ENCODE data around the gene SERGEF.

SERGEF gene

DNA sequence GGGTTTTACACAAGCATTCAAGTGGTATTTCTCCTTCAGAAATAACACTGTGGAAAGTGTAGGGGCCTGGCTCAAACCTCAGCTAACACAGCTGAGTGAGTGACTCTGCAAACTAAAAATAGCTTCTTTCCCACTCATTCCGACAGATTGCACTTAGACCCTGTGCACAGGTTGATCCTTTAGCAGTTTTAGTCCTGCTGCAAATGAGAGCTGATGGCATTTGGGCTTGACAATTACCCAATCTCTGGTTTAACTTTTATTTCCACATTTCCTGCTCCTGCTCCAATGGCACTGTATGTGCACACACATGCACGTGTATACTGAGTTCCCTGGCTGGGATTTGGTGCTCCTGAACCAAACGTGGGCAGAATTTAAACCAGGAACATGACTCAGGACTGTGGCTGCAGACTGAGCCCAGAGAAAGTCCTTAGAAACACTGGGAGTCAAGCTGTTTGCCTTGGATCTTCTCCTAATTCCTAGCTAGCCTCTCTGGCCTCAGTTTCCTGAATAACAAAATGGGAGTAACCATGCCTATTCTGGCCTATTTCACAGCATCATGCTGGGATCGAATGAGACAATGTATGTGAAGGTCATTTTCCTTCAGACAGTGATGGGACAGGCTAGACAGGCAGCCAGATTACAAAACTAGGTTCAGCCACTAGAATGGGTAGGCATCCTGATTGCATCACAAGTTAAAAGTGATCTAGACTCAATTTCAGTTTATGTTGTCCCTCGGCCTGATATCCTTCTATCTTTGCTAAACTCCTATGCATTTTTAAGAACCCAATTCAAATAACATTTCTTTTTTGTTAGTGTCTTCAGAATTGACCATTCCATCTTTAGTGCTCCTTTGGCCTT lies 58.2 kb downstream of the SERGEF start:
- DNase-seq (ENCODE audit: low read depth in 4 of 4, low spot score in 1 of 4) = no peak

GRCh38 chr11:17952487-17952886 lies 60.4 kb downstream of the SERGEF start:
- DNase-seq (ENCODE audit: low read depth in 4 of 4, low spot score in 1 of 4) = no peak

- DNase-seq (ENCODE audit: low read depth in 4 of 4, low spot score in 1 of 4) = no peak
These were observed 61.0 kb downstream of the SERGEF start for GRCh38 chr11:17951685-17952388.

- DNase-seq (ENCODE audit: low read depth in 4 of 4, low spot score in 1 of 4) = no peak
These were observed 62.2 kb downstream of the SERGEF start for GRCh38 chr11:17950644-17951043.

DNA sequence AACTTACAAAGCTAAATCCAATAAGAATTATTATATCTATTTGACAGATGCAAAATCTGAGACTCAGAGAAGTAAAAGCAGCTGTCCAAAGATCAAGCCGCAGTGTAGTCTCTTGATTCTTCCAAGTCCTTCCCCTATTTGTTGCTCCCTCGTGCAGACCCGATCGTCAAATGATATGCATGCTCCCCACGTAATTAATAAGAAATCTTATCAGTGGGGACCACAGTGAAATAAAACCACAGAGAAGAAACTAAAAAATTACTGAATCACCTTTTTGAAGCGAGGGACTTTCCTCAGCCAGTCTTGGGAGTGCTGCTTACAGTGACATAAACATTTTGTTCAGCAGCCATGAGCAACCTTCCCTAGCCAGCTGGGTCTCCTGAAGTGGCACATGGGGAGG lies 64.6 kb downstream of the SERGEF start:
- no peak for DNase-seq (ENCODE audit: low read depth in 4 of 4, low spot score in 1 of 4)

GRCh38 chr11:17939542-17939941 lies 73.3 kb downstream of the SERGEF start:
- no peak for DNase-seq (ENCODE audit: low read depth in 4 of 4, low spot score in 1 of 4)

DNA sequence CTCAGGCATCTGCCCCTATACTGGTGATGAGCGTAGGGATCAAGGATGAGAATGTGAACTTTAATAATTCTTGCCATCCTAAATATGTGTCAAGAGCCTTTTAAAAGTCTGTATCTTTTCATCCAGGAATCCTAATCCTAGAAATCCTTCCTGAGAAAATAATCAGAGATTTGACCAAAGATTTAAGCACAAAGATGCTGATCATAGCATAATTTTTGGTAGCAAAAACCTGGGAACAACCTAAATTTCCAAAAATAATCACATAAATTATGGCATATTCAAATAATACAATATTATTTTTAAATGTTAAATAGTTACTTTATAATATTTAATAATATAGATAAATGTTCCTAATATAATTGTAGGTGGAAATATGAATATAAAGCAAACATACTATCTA lies 76.1 kb downstream of the SERGEF start:
- DNase-seq (ENCODE audit: low read depth in 4 of 4, low spot score in 1 of 4) = no peak

- DNase-seq (ENCODE audit: low read depth in 4 of 4, low spot score in 1 of 4) = no peak
These were observed 78.7 kb downstream of the SERGEF start for GRCh38 chr11:17934194-17934593.

GRCh38 chr11:17933708-17934107 lies 79.1 kb downstream of the SERGEF start:
- no peak for DNase-seq (ENCODE audit: low read depth in 4 of 4, low spot score in 1 of 4)

- DNase-seq (ENCODE audit: low read depth in 4 of 4, low spot score in 1 of 4) = no peak
These were observed 80.4 kb downstream of the SERGEF start for GRCh38 chr11:17932472-17932871.

GRCh38 chr11:17931595-17931994 lies 81.3 kb downstream of the SERGEF start:
- no peak for DNase-seq (ENCODE audit: low read depth in 4 of 4, low spot score in 1 of 4)

- DNase-seq (ENCODE audit: low read depth in 4 of 4, low spot score in 1 of 4) = no peak
These were observed 82.2 kb downstream of the SERGEF start for GRCh38 chr11:17930544-17931125.

- DNase-seq (ENCODE audit: low read depth in 4 of 4, low spot score in 1 of 4) = no peak
These were observed 83.7 kb downstream of the SERGEF start for GRCh38 chr11:17929171-17929570.

DNA sequence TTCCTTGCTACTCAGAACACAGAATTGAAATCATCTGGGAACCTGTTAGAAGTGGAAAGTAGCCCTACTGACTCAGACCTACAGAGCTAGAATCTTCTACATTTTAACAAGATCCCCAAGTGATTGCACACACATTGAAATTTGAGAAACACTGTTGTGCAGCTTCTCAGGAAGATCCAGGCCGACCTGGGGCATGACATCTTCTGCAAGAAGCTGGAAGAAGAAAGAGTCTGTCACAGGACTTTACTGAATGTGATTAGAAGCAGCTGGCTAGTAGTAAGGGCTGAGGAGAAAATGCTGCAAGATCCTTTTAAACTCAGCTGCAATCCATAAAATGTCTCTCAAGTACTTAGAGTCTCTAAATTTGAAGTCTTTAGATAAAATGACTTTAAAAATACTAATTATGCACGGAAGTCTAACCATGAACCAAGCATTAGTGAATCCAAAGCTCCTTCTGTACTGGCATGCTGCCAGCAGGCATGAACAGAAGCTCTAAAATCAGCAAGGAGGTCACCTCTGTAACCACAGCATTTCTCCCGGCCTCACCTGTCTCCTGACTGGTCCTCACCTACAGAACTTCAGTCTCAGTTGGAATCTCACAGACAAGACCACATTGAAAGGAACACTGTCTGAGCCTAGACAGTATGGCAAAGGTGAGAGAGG lies 85.0 kb downstream of the SERGEF start:
- no peak for DNase-seq (ENCODE audit: low read depth in 4 of 4, low spot score in 1 of 4)

- no peak for DNase-seq (ENCODE audit: low read depth in 4 of 4, low spot score in 1 of 4)
These were observed 85.8 kb downstream of the SERGEF start for GRCh38 chr11:17927041-17927440.

DNA sequence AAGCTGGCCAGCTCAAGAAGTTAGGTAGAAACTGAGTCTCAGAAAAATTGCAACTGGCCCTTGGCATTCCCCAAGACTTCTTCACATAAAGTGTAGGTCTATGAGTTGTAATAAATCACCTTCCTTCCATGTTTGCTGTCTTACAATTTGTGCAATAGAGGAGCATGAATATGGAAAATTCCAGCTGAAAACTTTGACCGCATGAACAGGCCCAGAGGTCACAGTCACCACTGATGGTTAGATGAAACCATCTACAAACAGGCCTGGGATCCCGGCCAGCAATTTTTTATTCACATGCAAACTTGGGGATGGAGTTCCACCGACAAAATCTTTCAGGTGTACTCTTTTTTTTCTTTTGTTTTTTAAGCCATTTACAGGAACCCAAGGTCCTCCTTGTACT lies 88.1 kb downstream of the SERGEF start:
- no peak for DNase-seq (ENCODE audit: low read depth in 4 of 4, low spot score in 1 of 4)

DNA sequence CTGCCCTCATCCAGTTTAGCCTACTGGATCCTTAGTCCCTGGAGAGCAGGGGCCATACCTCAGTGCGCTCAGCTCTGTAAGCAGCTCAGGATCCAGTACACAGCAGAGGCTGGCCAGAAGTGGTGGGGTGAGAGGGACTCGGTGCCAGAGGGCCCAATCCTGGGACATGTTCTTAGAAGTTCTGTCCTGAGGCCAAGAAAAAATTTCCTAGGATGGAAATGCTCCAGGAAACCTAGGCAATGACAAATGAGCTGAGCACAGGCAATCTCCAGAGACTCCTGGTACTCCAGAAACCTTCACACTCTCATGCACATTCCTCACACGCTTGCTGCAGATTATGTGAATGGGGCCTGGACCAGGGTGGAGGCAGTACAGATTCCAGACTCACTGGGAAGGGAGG lies 89.6 kb downstream of the SERGEF start:
- no peak for DNase-seq (ENCODE audit: low read depth in 4 of 4, low spot score in 1 of 4)

DNA sequence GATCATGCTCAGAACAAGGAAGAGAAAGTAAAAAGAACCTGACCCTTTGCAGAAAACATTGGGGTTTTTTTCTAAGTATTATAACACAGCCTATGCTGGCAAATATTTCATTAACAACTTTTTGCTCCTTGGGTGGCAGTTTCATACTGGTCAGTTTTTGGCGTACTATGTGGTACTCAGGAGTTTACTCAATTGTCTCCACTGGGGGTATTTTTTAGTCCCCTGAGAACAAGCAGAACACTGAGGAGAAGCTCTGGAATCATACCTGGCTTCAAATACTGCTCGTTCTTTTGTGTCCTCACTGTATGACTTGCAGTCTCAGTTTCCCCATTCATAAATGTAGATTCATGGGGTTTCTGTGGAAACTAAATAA lies 90.4 kb downstream of the SERGEF start:
- DNase-seq (ENCODE audit: low read depth in 4 of 4, low spot score in 1 of 4) = no peak

DNA sequence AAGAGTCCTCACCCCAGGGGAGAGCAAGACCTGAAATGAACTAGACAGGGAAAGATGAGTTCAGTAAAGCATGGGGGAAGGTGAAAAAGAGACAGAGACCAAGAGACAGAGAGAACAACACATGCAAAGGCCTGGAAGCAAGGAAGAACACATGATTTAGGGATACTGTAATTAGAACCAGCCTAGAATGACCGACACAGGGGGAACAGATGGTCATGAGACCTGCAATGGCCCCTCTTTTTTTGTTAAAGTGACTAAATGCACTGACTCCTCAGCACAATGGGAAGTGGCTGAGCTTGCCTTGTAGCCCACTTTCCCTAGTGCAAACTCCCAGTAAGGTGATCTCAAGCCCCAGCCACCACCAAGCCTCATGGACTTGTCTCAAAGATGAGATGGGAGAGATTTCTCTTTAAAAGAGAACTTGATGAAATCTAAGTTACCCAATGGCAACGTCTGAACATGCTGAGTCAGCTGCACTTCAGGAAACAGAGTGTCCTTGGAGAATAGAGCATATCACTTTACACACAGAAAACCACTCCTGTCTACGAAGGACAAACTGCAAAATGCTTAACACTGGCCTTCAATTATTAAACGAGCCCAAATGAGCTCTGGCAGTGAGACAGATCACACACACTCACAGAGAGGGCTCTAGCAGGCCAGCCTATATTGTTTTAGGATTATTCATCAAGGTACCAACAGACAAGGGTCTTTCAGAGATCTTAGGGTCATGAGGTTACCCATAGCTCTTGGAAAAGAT lies 91.0 kb downstream of the SERGEF start:
- no peak for DNase-seq (ENCODE audit: low read depth in 4 of 4, low spot score in 1 of 4)

DNA sequence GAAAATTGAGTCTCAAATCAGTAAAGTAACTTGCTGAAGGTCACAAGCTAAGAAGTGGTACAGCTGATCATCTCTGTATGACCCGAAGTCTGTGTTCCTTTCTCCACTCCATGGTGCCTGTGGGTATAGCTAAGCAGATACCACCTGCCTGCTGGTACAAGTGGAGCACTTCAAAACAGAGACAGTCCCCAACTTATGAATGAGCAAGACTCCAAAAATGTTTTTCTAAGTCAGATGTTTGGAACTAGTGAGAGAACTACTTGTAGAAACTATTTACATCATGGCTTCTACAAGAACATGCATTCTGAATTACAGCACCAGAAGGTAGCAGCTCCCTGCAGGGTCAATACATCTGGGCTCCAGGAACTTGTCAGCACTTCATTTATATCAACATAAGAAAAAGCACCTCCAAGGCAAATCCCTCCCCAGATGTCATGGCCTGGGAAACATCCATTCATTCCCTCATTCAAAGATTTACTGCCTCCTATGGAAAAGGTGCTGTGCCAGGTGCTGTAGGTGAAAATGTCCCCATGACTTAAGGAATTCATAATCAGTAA lies 94.7 kb downstream of the SERGEF start:
- no peak for DNase-seq (ENCODE audit: low read depth in 4 of 4, low spot score in 1 of 4)

DNA sequence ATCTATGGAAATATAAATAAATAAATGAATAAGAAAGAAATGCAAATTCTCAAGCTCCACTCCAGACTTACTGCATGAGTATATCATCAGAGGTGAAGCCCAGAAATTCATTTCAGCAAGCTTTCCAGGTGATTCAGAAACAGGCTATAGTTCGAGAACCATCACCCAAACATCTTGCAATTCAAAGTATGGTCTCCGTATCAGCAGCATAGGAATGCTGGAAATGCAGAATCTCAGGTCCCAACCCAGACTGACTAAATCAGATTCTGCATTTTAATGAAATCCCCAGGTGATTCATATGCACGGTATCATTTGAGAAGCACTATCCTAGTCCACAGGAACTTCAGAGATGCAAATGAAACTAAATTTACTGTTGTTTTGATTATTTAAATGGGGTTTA lies 95.3 kb downstream of the SERGEF start:
- no peak for DNase-seq (ENCODE audit: low read depth in 4 of 4, low spot score in 1 of 4)
